DND-41 (cell line): Measurements from ENCODE around the gene TPP2.

ENCODE experiments used
- ATAC-seq: fragments of 200-7000 bp; cut with Tn5 transposase; 3 replicates; pipeline ENCODE4 v1.9.1; 2021; ENCODE audit warnings: low read depth; ENCODE audit not compliant: insufficient read depth
- DNase-seq: peaks from one replicate; pipeline ENCODE4 v3.0.0-alpha.2; 2020
- H2AFZ ChIP-seq: 2 replicates; pipeline ENCODE4 v1.6.0; 2012; ENCODE audit warnings: low read depth, low read length
- H3K27ac ChIP-seq: 2 replicates; pipeline ENCODE4 v1.5.1; 2012; ENCODE audit warnings: low read length, inconsistent platforms
- H3K27me3 ChIP-seq: fragments of 200-600 bp; sonication (generic); 2 replicates; pipeline ENCODE4 v1.6.0; 2012; ENCODE audit warnings: low read length, mild to moderate bottlenecking, inconsistent platforms; ENCODE audit not compliant: insufficient read depth, poor library complexity
- H3K36me3 ChIP-seq: 2 replicates; pipeline ENCODE4 v1.5.1; 2012; ENCODE audit warnings: low read length, inconsistent platforms; ENCODE audit not compliant: insufficient read depth
- H3K4me1 ChIP-seq: 2 replicates; pipeline ENCODE4 v1.5.1; 2012; ENCODE audit warnings: mild to moderate bottlenecking, low read length; ENCODE audit not compliant: insufficient read depth
- H3K4me2 ChIP-seq: 2 replicates; pipeline ENCODE4 v1.6.0; 2012; ENCODE audit warnings: mild to moderate bottlenecking, moderate library complexity, low read length, inconsistent platforms; ENCODE audit not compliant: insufficient read depth
- H3K4me3 ChIP-seq, 2 experiments: fragments of 200-600 bp in 1 of 2; shearing (Covaris generic) in 1 of 2; 2 replicates each; pipeline ENCODE4 v1.5.1; 2012 to 2016; ENCODE audit warnings: inconsistent platforms in 2 of 2, low read length in 2 of 2, mild to moderate bottlenecking in 2 of 2, low read depth in 1 of 2, moderate library complexity in 1 of 2
- H3K79me2 ChIP-seq: 2 replicates; pipeline ENCODE4 v1.6.0; 2012; ENCODE audit warnings: low read length, inconsistent platforms; ENCODE audit not compliant: insufficient read depth
- H3K9ac ChIP-seq: 2 replicates; pipeline ENCODE4 v1.6.0; 2012; ENCODE audit warnings: low read depth, mild to moderate bottlenecking, inconsistent platforms, low read length, moderate library complexity
- H3K9me3 ChIP-seq: 2 replicates; pipeline ENCODE4 v1.5.1; 2012; ENCODE audit warnings: low read length, moderate library complexity, mild to moderate bottlenecking, inconsistent platforms; ENCODE audit not compliant: insufficient read depth, severe bottlenecking
- H4K20me1 ChIP-seq: 2 replicates; pipeline ENCODE4 v1.6.0; 2012; ENCODE audit warnings: low read length; ENCODE audit not compliant: insufficient read depth
- EZH2 ChIP-seq: IDR thresholded peaks from 3 replicates; pipeline ENCODE4 v1.6.1; 2012; ENCODE audit warnings: borderline replicate concordance, low read depth, mild to moderate bottlenecking, moderate library complexity, low read length, inconsistent platforms; ENCODE audit not compliant: severe bottlenecking
- TF ChIP-seq, protein P1 (sequence below): IDR thresholded peaks from 2 replicates; pipeline ENCODE4 v1.5.1; 2012; ENCODE audit warnings: borderline replicate concordance, low read length, moderate library complexity, mild to moderate bottlenecking; ENCODE audit not compliant: poor library complexity, severe bottlenecking; ENCODE audit errors: extremely low read depth

TPP2 gene

DNA sequence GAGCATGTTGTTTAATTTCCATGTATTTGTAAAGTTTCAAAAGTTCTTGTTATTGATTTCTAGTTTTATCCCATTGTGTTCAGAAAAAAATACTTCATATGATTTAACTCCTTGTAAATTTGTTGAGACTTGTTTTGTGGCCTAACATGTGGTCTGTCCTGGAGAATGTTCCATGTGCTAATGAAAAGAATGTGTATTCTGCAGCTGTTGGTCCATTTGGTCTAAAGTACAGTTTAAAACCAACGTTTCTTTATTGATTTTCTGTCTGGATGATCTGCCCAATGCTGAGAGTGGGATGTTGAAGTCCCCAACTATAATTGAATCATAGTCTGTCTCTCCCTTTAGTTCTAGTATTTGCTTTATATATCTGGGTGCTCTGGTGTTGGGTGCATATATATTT is 34.9 kb upstream of the TPP2 start:
- TF ChIP-seq, protein P1, sequence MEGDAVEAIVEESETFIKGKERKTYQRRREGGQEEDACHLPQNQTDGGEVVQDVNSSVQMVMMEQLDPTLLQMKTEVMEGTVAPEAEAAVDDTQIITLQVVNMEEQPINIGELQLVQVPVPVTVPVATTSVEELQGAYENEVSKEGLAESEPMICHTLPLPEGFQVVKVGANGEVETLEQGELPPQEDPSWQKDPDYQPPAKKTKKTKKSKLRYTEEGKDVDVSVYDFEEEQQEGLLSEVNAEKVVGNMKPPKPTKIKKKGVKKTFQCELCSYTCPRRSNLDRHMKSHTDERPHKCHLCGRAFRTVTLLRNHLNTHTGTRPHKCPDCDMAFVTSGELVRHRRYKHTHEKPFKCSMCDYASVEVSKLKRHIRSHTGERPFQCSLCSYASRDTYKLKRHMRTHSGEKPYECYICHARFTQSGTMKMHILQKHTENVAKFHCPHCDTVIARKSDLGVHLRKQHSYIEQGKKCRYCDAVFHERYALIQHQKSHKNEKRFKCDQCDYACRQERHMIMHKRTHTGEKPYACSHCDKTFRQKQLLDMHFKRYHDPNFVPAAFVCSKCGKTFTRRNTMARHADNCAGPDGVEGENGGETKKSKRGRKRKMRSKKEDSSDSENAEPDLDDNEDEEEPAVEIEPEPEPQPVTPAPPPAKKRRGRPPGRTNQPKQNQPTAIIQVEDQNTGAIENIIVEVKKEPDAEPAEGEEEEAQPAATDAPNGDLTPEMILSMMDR: no peak
- TF ChIP-seq EZH2: no peak
- no peak overlapping the region for H2AFZ ChIP-seq
- ATAC-seq: no peak

DNA sequence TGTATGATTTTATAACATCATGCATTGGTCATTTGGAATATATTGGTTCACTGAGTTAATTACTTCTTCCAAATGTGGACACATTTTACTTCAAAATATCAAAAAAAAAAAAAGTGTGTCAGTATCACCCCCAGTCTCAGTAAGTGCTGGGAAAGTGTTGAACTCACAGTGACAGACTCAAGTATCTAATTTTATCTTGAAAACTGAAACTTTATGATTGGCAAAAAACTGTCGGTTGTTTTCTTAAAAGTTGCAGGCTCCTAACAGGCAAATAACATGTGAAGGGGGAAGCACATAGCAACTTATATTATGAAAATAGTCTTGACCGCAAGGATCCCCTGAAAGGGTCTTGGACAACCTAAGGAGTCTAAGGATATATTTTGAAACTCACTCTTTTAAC is 33.5 kb upstream of the TPP2 start:
- Histone ChIP-seq H2AFZ (no peak overlapping the region), H3K4me2 (no peak overlapping the region), H3K79me2 (no peaks in the 10 kb centered on the region), H3K4me1 (no peaks in the 10 kb centered on the region), H3K9ac (no peak overlapping the region), H3K27ac (no peak overlapping the region), H4K20me1 (no peaks in the 10 kb centered on the region), H3K4me3 (no peak overlapping the region), H3K36me3 (no peaks in the 10 kb centered on the region), H3K27me3 (peaks cover 17% of the 10 kb centered on the region), H3K9me3 (no peaks in the 10 kb centered on the region)
- DNase-seq: no peak
- TF ChIP-seq, protein P1: no peak
- no peak for TF ChIP-seq EZH2
- no peak for ATAC-seq

More for the DNA sequence above, 34.9 kb upstream of the TPP2 start:
- H3K27me3 ChIP-seq: peaks cover 8% of the 10 kb centered on the region
- no peaks in the 10 kb centered on the region for H3K4me1 ChIP-seq
- H3K4me3 ChIP-seq: no peak overlapping the region
- H3K27ac ChIP-seq: no peak overlapping the region
- H3K9me3 ChIP-seq: no peaks in the 10 kb centered on the region
- H3K9ac ChIP-seq: no peak overlapping the region
- H4K20me1 ChIP-seq: no peaks in the 10 kb centered on the region
- H3K36me3 ChIP-seq: no peaks in the 10 kb centered on the region
- no peaks in the 10 kb centered on the region for H3K79me2 ChIP-seq
- DNase-seq: no peak
- no peak overlapping the region for H3K4me2 ChIP-seq

DNA sequence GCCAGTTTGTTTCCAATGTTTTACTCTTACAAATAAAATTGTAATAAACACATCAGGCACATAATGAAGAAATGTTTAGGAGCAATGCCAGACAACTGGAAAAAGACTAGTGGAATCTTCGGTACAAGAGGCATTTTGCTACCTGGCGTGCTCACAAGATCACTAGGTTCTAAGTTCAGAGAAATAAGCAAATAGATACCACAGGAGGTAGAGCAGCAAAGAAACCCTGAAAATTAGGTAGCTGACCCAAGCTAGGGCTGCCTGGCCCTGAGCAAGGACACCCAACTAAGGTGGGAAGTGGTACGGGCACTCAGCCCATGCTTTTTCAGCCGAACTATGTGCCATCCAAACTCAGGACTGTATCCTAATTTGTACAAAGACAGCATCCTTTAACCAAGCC is 32.2 kb upstream of the TPP2 start:
- TF ChIP-seq EZH2: no peak
- TF ChIP-seq, protein P1: no peak
- DNase-seq (no peak), ATAC-seq (no peak)
- Histone ChIP-seq H3K79me2 (no peaks in the 10 kb centered on the region), H2AFZ (no peak overlapping the region), H3K36me3 (no peaks in the 10 kb centered on the region), H3K4me2 (no peak overlapping the region), H3K4me3 (no peak overlapping the region), H3K4me1 (no peaks in the 10 kb centered on the region), H4K20me1 (no peaks in the 10 kb centered on the region), H3K27me3 (peaks cover 20% of the 10 kb centered on the region), H3K9ac (no peak overlapping the region), H3K27ac (no peak overlapping the region), H3K9me3 (no peaks in the 10 kb centered on the region)

DNA sequence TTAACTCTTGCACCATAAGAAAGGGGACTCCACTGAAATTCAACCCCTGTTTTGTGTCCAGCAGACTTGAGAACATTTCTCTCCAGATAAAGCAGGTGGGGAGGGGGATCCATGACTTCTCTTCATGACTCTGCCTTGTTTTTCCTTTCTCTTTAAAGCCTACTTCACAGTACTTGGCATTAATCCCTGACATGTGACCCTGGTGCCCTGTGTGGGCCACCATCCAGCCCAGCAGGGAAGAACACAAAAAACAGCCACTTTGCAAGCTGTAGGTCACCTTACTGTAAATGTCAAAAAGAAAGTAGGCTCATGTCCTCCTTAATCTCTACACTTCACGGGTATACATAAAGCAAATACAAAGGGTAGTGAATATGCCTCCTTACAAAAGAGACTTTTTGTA is 30.3 kb upstream of the TPP2 start:
- ATAC-seq (no peak), DNase-seq (no peak)
- H3K9ac ChIP-seq: no peak overlapping the region
- no peak overlapping the region for H2AFZ ChIP-seq
- no peaks in the 10 kb centered on the region for H4K20me1 ChIP-seq
- H3K36me3 ChIP-seq: no peaks in the 10 kb centered on the region
- H3K27me3 ChIP-seq: peaks cover 33% of the 10 kb centered on the region
- TF ChIP-seq, protein P1: no peak
- TF ChIP-seq EZH2: no peak
- H3K79me2 ChIP-seq: no peaks in the 10 kb centered on the region
- H3K4me2 ChIP-seq: no peak overlapping the region
- H3K4me1 ChIP-seq: no peaks in the 10 kb centered on the region
- no peak overlapping the region for H3K4me3 ChIP-seq
- H3K27ac ChIP-seq: no peak overlapping the region
- H3K9me3 ChIP-seq: no peaks in the 10 kb centered on the region
